Measurements from ENCODE around the gene GPR107.

Gene GPR107

DNA sequence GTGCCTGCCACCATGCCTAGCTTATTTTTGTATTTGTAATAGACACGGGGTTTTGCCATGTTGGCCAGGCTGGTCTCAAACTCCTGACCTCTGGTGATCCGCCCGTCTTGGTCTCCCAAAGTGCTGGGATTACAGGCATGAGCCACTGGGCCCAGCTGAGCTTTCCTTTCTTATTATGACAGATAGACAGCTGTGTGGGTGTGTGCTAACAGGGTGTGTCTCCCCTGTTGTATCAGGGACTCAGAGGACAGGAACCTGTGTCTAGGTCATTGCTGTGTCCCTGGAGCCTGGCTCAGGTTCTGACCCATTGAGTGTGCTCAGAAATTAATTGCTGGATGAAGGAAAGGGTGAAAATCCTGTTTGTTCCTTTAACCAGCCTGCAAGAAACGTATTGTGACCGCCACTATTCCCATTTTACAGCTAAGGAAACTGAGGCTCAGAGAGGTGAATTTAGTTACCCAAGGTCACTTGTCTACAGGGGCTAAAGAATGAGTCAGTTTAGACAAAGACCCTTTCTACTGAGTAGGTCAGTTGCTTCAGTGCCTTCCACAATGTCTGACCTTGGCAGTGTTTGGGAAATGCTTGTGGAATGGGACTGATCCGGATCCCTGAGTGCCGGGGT, 135.3 kb downstream of the GPR107 start:
- no peak for DNase-seq
